BE2C (cell line): ENCODE measurements around the gene MAP2K3.

ENCODE experiments used
- DNase-seq: peaks from one replicate; pipeline ENCODE4 v3.0.0-alpha.2; 2020
- H3K27me3 ChIP-seq: fragments of 250-450 bp; sonication (Bioruptor Pico); 2 replicates; pipeline ENCODE4 v1.5.1; 2020; ENCODE audit warnings: mild to moderate bottlenecking
- H3K36me3 ChIP-seq: fragments of 250-450 bp; sonication (Bioruptor Pico); 2 replicates; pipeline ENCODE4 v1.5.1; 2020; ENCODE audit warnings: mild to moderate bottlenecking
- H3K4me1 ChIP-seq: fragments of 250-450 bp; sonication (Bioruptor Pico); 2 replicates; pipeline ENCODE4 v1.5.1; 2020
- H3K4me3 ChIP-seq: 2 replicates; pipeline ENCODE4 v1.5.1; 2011; ENCODE audit warnings: low read depth, low read length
- H3K9me3 ChIP-seq: fragments of 250-450 bp; sonication (Bioruptor Pico); 2 replicates; pipeline ENCODE4 v1.5.1; 2020
- TF ChIP-seq, protein P1 (sequence below): IDR thresholded peaks from 2 replicates; pipeline ENCODE4 v1.5.1; 2012; ENCODE audit warnings: mild to moderate bottlenecking, low read depth, low read length

The MAP2K3 gene

DNA sequence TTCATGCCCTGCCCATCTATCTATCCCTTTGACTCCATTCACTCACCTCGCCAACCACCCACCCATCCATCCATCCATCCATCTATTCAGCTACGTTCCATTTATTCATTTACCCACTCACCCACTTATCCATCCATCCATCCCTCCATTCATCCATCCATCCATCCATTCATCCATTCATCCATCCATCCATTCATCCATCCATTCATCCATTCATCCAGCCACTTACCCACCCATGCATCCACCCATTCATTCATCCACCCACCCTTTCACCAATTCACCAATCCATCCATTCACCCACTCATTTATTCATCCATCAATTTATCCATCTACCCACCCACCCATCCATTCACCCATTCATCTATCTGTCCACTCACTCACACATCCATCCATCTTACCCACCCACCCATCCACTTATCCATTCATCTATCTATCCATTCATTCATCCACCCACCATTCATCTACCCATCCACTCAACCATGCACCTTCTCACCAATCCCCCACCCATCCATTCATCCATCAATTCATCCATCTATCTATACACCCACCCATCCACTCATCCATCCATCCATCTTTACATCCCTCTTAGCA lies 72.1 kb downstream of the MAP2K3 start:
- no peaks in the 10 kb centered on the region for H3K27me3 ChIP-seq
- H3K9me3 ChIP-seq: no peaks in the 10 kb centered on the region
- no peak overlapping the region for H3K4me3 ChIP-seq
- peaks cover 15% of the 10 kb centered on the region for H3K4me1 ChIP-seq
- DNase-seq: no peak
- H3K36me3 ChIP-seq: no peaks in the 10 kb centered on the region
- TF ChIP-seq, protein P1, sequence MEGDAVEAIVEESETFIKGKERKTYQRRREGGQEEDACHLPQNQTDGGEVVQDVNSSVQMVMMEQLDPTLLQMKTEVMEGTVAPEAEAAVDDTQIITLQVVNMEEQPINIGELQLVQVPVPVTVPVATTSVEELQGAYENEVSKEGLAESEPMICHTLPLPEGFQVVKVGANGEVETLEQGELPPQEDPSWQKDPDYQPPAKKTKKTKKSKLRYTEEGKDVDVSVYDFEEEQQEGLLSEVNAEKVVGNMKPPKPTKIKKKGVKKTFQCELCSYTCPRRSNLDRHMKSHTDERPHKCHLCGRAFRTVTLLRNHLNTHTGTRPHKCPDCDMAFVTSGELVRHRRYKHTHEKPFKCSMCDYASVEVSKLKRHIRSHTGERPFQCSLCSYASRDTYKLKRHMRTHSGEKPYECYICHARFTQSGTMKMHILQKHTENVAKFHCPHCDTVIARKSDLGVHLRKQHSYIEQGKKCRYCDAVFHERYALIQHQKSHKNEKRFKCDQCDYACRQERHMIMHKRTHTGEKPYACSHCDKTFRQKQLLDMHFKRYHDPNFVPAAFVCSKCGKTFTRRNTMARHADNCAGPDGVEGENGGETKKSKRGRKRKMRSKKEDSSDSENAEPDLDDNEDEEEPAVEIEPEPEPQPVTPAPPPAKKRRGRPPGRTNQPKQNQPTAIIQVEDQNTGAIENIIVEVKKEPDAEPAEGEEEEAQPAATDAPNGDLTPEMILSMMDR: no peak

DNA sequence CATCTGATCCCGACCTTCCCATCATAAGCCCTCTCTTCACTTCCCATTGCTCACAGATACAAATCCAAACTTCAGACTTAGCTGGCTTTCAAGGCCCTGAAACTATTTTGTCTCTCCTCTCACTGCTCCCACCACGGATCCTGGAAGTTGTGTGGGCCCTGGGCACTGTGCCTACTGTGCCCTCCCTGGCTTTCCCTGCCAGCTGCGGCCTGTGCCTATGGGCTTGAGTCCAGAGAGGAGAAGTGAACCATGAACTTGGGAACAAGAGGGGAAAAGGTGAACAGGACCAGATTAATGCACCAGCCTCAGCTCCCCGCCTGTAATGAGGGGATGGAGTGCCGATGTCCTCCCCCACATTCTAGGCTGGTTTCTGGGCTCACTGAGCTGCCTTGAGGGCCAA lies 72.8 kb downstream of the MAP2K3 start:
- Histone ChIP-seq H3K4me1 (peaks cover 15% of the 10 kb centered on the region), H3K4me3 (no peak overlapping the region), H3K9me3 (no peaks in the 10 kb centered on the region), H3K36me3 (no peaks in the 10 kb centered on the region), H3K27me3 (no peaks in the 10 kb centered on the region)
- no peak for DNase-seq
- TF ChIP-seq, protein P1: no peak

DNA sequence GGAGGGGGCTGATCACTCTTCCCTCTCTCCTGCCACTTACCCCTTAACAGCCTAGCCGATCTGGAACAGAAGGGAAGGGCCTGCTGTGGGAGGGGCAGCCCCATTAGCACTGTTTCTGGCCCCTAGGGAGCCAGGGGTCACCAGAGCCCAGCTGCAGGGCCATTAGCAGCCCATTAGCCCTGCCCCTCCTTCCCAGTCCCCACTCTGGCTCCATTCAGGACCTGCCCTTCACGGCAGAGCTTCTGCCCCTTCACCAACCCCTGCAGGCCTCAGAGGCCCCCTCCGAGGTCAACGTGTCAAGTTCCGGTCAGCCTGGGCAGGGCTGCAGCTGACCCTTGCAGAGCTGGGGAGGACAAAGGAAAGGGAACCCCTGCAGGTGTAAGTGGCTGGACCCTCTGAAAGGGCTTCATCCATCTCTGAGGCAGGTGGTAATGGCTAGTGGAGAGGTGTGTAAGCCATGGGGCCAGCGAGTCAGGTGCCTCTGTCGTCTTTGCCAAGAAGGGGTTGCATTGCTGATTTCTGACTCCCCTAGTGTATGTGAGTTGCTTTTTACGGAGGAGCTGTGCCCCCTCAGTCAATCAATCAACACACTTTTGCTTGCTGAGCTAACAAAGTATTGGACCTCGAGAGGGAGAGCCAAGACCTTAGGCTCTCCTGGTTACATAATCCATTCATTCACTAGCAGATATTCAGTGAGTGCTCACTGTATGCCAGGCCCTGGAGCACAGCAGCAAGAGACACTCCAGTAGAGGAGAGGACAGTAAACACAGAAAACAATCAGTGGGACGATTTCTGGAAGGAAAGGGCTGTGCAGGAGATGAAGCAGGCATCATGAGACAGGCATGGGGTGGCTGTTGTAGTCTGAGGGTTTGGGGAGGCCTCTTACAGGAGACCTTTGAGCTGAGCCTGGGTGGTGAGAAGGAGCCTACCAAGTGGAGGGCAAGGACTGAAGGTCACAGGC lies 73.5 kb downstream of the MAP2K3 start:
- peak; percentile 78 for DNase-seq
- H3K4me1 ChIP-seq: peaks cover 15% of the 10 kb centered on the region
- no peaks in the 10 kb centered on the region for H3K9me3 ChIP-seq
- no peak overlapping the region for H3K4me3 ChIP-seq
- H3K27me3 ChIP-seq: no peaks in the 10 kb centered on the region
- no peaks in the 10 kb centered on the region for H3K36me3 ChIP-seq
- TF ChIP-seq, protein P1: no peak

DNA sequence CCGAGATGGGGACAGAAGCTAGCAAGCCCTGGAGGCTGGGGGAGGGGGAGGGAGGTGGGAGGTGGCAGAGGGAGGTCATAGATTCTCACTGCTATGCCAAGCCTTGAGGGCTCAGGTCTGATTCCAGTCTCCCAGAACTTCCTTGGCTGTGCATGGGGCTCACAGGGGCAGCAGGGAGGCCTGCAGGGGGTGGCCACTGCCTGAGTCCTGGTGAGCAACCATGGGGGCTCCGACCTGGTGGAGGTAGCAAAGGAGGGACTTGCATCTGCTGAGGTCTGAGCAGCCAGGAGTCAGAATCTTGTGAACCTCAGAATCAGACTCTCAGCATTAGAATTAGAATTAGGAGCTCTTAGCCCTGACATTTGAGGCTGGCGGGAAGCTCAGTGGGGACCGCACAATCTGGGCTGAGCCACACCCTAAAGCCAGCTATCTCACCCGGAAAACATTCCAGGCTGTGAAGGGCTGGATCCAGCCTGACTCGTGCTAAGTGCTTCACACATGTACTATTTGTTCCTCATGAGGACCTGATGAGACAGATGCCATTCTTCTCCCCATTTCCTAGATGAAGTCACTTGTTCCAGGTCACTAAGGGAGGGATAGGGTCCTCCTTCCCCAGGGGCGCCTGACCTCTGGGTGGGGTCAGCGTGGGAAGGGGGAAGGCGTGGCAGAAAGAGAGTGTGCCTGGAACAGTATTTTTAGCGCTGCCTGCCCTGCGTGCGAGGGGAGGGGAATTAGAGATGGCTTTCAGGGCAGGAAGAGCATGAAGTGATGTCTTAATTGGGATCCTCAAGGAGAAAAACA lies 74.4 kb downstream of the MAP2K3 start:
- Histone ChIP-seq H3K9me3 (no peaks in the 10 kb centered on the region), H3K4me1 (peaks cover 15% of the 10 kb centered on the region), H3K36me3 (no peaks in the 10 kb centered on the region), H3K27me3 (no peaks in the 10 kb centered on the region), H3K4me3 (no peak overlapping the region)
- TF ChIP-seq, protein P1: no peak
- no peak for DNase-seq

DNA sequence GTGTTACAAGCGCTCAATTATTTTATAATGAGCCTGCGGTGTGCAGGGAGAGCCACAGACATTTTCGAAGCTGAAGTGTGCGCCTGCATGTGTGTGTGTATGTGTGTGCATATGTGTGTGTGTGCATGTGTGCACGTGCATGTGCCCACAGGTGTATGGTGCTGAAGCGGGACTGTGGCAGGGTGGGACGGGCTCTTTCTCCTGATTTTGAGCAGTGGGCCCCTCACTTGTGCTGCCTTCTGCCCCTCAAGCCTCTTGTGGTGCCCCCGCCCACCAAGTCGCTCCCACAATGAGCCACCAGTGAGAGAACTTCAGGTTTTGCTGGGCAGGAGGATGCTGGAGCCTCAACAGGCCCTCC lies 75.0 kb downstream of the MAP2K3 start:
- Histone ChIP-seq H3K36me3 (no peaks in the 10 kb centered on the region), H3K27me3 (no peaks in the 10 kb centered on the region), H3K4me3 (no peak overlapping the region), H3K9me3 (no peaks in the 10 kb centered on the region), H3K4me1 (peaks cover 15% of the 10 kb centered on the region)
- DNase-seq: no peak
- TF ChIP-seq, protein P1: no peak
